Embryonic facial prominence (tissue), 1 donor: ENCODE results near the gene TRIM47.
"Not testable (repeated sequence)": the region's sequence is repeated elsewhere in the genome, so short reads cannot be mapped to it uniquely, and the experiment has no call there.

Experiments
- DNase-seq: peaks from one replicate; pipeline ENCODE4 v3.0.0-alpha.2; 2016; ENCODE audit errors: extremely low spot score

TRIM47 gene

GRCh38 chr17:75891605-75892555 is 13.5 kb upstream of the TRIM47 start:
- no peak for DNase-seq

GRCh38 chr17:75891022-75891604 is 12.7 kb upstream of the TRIM47 start:
- DNase-seq = no peak

GRCh38 chr17:75889454-75889853 is 11.1 kb upstream of the TRIM47 start:
- no peak for DNase-seq

GRCh38 chr17:75888484-75888883 is 10.1 kb upstream of the TRIM47 start:
- no peak for DNase-seq

GRCh38 chr17:75885860-75886259 is 7.5 kb upstream of the TRIM47 start:
- DNase-seq = not testable (repeated sequence)

GRCh38 chr17:75885431-75885830 is 7.0 kb upstream of the TRIM47 start:
- no peak for DNase-seq

- DNase-seq = no peak
Measured at GRCh38 chr17:75881678-75882454, 3.5 kb upstream of the TRIM47 start.

GRCh38 chr17:75880266-75880665 is 1.9 kb upstream of the TRIM47 start:
- DNase-seq = no peak

GRCh38 chr17:75877752-75878173 is 618 bp downstream of the TRIM47 start:
- peak; percentile 40 for DNase-seq

- DNase-seq = no peak
Measured at GRCh38 chr17:75876938-75877751, 1.2 kb downstream of the TRIM47 start.

- no peak for DNase-seq
Measured at GRCh38 chr17:75876190-75876937, 2.0 kb downstream of the TRIM47 start.

GRCh38 chr17:75875940-75876189 is 2.5 kb downstream of the TRIM47 start:
- DNase-seq = no peak

- DNase-seq = no peak
Measured at GRCh38 chr17:75875182-75875939, 3.0 kb downstream of the TRIM47 start.

GRCh38 chr17:75874323-75875181 is 3.8 kb downstream of the TRIM47 start:
- DNase-seq = no peak

GRCh38 chr17:75873587-75874322 is 4.6 kb downstream of the TRIM47 start:
- DNase-seq = no peak

GRCh38 chr17:75872434-75873351 is 5.7 kb downstream of the TRIM47 start:
- peak; percentile 6 for DNase-seq

- DNase-seq = not testable (repeated sequence)
Measured at GRCh38 chr17:75870228-75870627, 8.2 kb downstream of the TRIM47 start.
